OCI-LY1 (cell line): ENCODE results near the gene F2R.

Experiments
- H2AFZ ChIP-seq: fragments of 200-600 bp; sonication (generic), shearing (Covaris generic); 2 replicates; pipeline ENCODE4 v1.6.0; 2014; ENCODE audit warnings: antibody characterized with exemption, mild to moderate bottlenecking, low read length
- H3F3A ChIP-seq: fragments of 200-600 bp; sonication (generic), shearing (Covaris generic); 2 replicates; pipeline ENCODE4 v1.6.0; 2014; ENCODE audit warnings: mild to moderate bottlenecking, antibody characterized with exemption, low read length, moderate library complexity; ENCODE audit not compliant: insufficient read depth
- H3K27ac ChIP-seq: fragments of 200-600 bp; sonication (generic); 2 replicates; pipeline ENCODE4 v1.5.1; 2014; ENCODE audit warnings: low read length, mixed run types, mild to moderate bottlenecking, low read depth; ENCODE audit not compliant: poor library complexity, severe bottlenecking
- H3K27me3 ChIP-seq: fragments of 200-600 bp; sonication (generic); 2 replicates; pipeline ENCODE4 v1.6.0; 2014; ENCODE audit warnings: antibody characterized with exemption, mild to moderate bottlenecking, low read length, moderate library complexity; ENCODE audit not compliant: insufficient read depth
- H3K36me3 ChIP-seq: fragments of 200-600 bp; sonication (generic); 2 replicates; pipeline ENCODE4 v1.6.1; 2014; ENCODE audit warnings: mild to moderate bottlenecking, antibody characterized with exemption, low read length, moderate library complexity, mixed read lengths; ENCODE audit not compliant: insufficient read depth
- H3K4me1 ChIP-seq: fragments of 200-600 bp; sonication (generic); 2 replicates; pipeline ENCODE4 v1.5.1; 2014; ENCODE audit warnings: mild to moderate bottlenecking, low read length, moderate library complexity; ENCODE audit not compliant: insufficient read depth, severe bottlenecking
- H3K4me2 ChIP-seq: fragments of 200-600 bp; sonication (generic), shearing (Covaris generic); 2 replicates; pipeline ENCODE4 v1.6.1; 2014; ENCODE audit warnings: low read length
- H3K4me3 ChIP-seq: fragments of 200-600 bp; sonication (generic); 2 replicates; pipeline ENCODE4 v1.5.1; 2014; ENCODE audit warnings: low read length, low read depth, mild to moderate bottlenecking, mixed read lengths; ENCODE audit not compliant: poor library complexity, severe bottlenecking
- H3K79me2 ChIP-seq: fragments of 200-600 bp; shearing (Covaris generic); 2 replicates; pipeline ENCODE4 v1.6.1; 2016; ENCODE audit warnings: mixed run types, low read length, mixed read lengths; ENCODE audit not compliant: insufficient read depth
- H3K9ac ChIP-seq: fragments of 200-600 bp; sonication (generic), shearing (Covaris generic); 2 replicates; pipeline ENCODE4 v1.6.1; 2014; ENCODE audit warnings: mild to moderate bottlenecking, low read length, mixed read lengths
- H3K9me2 ChIP-seq: fragments of 200-600 bp; sonication (generic), shearing (Covaris generic); 2 replicates; pipeline ENCODE4 v1.6.1; 2014; ENCODE audit warnings: low read depth, mild to moderate bottlenecking, low read length, mixed read lengths
- H3K9me3 ChIP-seq: fragments of 200-600 bp; shearing (Covaris generic); 2 replicates; pipeline ENCODE4 v1.6.1; 2014; ENCODE audit warnings: low read length, mixed read lengths
- H4K20me1 ChIP-seq: fragments of 200-600 bp; sonication (generic), shearing (Covaris generic); 2 replicates; pipeline ENCODE4 v1.6.0; 2016; ENCODE audit warnings: mild to moderate bottlenecking, low read length; ENCODE audit not compliant: insufficient read depth
- EZH2 ChIP-seq: fragments of 200-600 bp; sonication (generic), shearing (Covaris generic); IDR thresholded peaks from 2 replicates; pipeline ENCODE4 v1.8.0; 2017; ENCODE audit warnings: borderline replicate concordance, mixed run types, mild to moderate bottlenecking, antibody characterized with exemption, low read length, moderate library complexity, mixed read lengths
- TF ChIP-seq, protein P1 (sequence below): fragments of 200-600 bp; sonication (generic), shearing (Covaris generic); IDR thresholded peaks from 2 replicates; pipeline ENCODE4 v1.5.1; 2017; ENCODE audit warnings: mild to moderate bottlenecking, antibody characterized with exemption, low read length, moderate library complexity, mixed read lengths

F2R gene

DNA sequence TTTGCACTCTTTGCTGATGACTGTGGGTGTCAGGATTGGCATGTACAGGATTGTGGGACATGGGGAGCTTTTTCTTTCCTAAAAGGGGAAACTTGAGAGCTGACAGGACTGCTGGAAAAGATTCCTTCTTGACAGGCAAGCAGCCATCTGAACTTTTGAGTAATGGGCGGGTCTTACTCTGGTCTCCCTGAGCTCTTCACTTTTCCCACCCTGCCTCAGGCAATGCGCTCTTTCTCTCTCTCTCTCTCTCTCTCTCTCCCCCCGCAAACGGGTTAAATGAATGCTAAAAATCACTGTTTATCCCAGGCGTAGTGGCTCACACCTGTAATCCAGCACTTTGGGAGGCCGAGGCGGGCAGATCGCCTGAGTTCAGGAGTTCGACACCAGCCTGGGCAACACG lies 65.8 kb downstream of the F2R start:
- Histone ChIP-seq H3K9me3 (no peaks in the 10 kb centered on the region), H3K79me2 (no peaks in the 10 kb centered on the region), H2AFZ (no peak overlapping the region), H3K9me2 (no peaks in the 10 kb centered on the region), H3K4me1 (no peaks in the 10 kb centered on the region), H3K4me2 (no peak overlapping the region), H3F3A (no peaks in the 10 kb centered on the region), H3K4me3 (no peak overlapping the region), H3K27ac (no peak overlapping the region), H3K27me3 (no peaks in the 10 kb centered on the region), H3K9ac (no peak overlapping the region), H4K20me1 (no peaks in the 10 kb centered on the region), H3K36me3 (no peaks in the 10 kb centered on the region)
- TF ChIP-seq EZH2 = no peak
- TF ChIP-seq, protein P1, sequence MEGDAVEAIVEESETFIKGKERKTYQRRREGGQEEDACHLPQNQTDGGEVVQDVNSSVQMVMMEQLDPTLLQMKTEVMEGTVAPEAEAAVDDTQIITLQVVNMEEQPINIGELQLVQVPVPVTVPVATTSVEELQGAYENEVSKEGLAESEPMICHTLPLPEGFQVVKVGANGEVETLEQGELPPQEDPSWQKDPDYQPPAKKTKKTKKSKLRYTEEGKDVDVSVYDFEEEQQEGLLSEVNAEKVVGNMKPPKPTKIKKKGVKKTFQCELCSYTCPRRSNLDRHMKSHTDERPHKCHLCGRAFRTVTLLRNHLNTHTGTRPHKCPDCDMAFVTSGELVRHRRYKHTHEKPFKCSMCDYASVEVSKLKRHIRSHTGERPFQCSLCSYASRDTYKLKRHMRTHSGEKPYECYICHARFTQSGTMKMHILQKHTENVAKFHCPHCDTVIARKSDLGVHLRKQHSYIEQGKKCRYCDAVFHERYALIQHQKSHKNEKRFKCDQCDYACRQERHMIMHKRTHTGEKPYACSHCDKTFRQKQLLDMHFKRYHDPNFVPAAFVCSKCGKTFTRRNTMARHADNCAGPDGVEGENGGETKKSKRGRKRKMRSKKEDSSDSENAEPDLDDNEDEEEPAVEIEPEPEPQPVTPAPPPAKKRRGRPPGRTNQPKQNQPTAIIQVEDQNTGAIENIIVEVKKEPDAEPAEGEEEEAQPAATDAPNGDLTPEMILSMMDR = no peak

DNA sequence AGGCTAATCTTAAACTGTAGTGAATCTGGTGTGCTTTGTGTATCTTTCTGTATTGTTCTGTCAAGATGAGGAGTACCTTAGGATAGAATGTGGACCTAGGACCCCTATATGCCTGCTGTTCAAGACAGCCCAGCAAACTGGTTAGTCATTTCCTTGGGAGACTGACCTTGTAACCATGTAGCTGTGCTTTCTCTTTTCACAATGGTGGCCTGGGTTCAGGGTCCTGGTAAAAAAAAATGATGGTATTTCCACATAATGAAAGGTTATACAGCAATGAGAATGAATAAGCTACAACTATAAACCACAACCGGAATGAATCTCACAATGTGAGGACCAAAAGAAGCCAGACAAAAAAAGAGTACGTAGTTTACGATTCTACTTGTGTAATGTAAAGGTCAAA lies 66.5 kb downstream of the F2R start:
- no peak overlapping the region for H3K4me2 ChIP-seq
- no peaks in the 10 kb centered on the region for H4K20me1 ChIP-seq
- no peak overlapping the region for H3K27ac ChIP-seq
- H3K79me2 ChIP-seq = no peaks in the 10 kb centered on the region
- no peaks in the 10 kb centered on the region for H3K4me1 ChIP-seq
- H2AFZ ChIP-seq = no peak overlapping the region
- H3K27me3 ChIP-seq = no peaks in the 10 kb centered on the region
- no peaks in the 10 kb centered on the region for H3F3A ChIP-seq
- no peak overlapping the region for H3K9ac ChIP-seq
- H3K9me2 ChIP-seq = no peaks in the 10 kb centered on the region
- no peak for TF ChIP-seq EZH2
- TF ChIP-seq, protein P1 = no peak
- no peak overlapping the region for H3K4me3 ChIP-seq
- no peaks in the 10 kb centered on the region for H3K9me3 ChIP-seq
- no peaks in the 10 kb centered on the region for H3K36me3 ChIP-seq
